Activated CD8-positive, alpha-beta T cell treated with anti-CD3 and anti-CD28 coated beads for 36 hours (primary cell): Measurements from ENCODE around the gene HECTD4. TPM values are rescaled to one million over a fixed set of nuclear protein-coding genes. Genes with fewer than 3 reads are reported as not detected.

Experiments used
- ATAC-seq: fragments of 200-7000 bp; cut with Tn5 transposase; one replicate; pipeline ENCODE4 v1.10.0; 2021; ENCODE audit warnings: mild to moderate bottlenecking, moderate library complexity
- CTCF ChIA-PET: fragments of 350-600 bp; sonication (Branson Sonifier 250); formaldehyde crosslinking; loops from one replicate; lab custom pipeline; 2021; ENCODE audit warnings: antibody characterized with exemption; lab: Charles Lee
- POLR2A ChIA-PET: fragments of 350-600 bp; sonication (Branson Sonifier 250); formaldehyde crosslinking; loops from one replicate; lab custom pipeline; 2021; ENCODE audit warnings: antibody characterized with exemption; lab: Charles Lee
- DNase-seq: peaks from one replicate; pipeline ENCODE4 v3.0.0-alpha.2; 2020
- H3K27ac Mint-ChIP-seq: one replicate; pipeline ENCODE4 v1.8.0; 2021; ENCODE audit warnings: mild to moderate bottlenecking, mixed read lengths
- H3K27me3 Mint-ChIP-seq: one replicate; pipeline ENCODE4 v1.8.0; 2021; ENCODE audit warnings: mixed read lengths
- H3K36me3 Mint-ChIP-seq: one replicate; pipeline ENCODE4 v1.8.0; 2021; ENCODE audit warnings: low read depth, mixed read lengths
- H3K4me1 Mint-ChIP-seq: one replicate; pipeline ENCODE4 v1.8.0; 2021; ENCODE audit warnings: low read depth, mixed read lengths
- H3K4me3 Mint-ChIP-seq: one replicate; pipeline ENCODE4 v1.8.0; 2021; ENCODE audit warnings: mild to moderate bottlenecking, moderate library complexity, mixed read lengths
- H3K9me3 Mint-ChIP-seq: one replicate; pipeline ENCODE4 v1.8.0; 2021; ENCODE audit warnings: mixed read lengths
- intact Hi-C: fragments of 100-400 bp; cut with micrococcal nuclease; formaldehyde crosslinking; loops from one replicate; pipeline ENCODE4 v1.10.0; 2022
- total RNA-seq, 2 experiments: library from RNA; stranded (reverse); gene quantifications; one replicate each; pipeline ENCODE4 v1.2.3, GENCODE V29; 2021
- TF ChIP-seq, protein P1 (sequence below): fragments of 200-600 bp; IDR thresholded peaks from one replicate; pipeline ENCODE4 v1.8.0; 2022; ENCODE audit warnings: antibody characterized with exemption, mild to moderate bottlenecking

Gene HECTD4
- total RNA-seq, 2 experiments from 2014 or later: 18.2 to 22.6 TPM

DNA sequence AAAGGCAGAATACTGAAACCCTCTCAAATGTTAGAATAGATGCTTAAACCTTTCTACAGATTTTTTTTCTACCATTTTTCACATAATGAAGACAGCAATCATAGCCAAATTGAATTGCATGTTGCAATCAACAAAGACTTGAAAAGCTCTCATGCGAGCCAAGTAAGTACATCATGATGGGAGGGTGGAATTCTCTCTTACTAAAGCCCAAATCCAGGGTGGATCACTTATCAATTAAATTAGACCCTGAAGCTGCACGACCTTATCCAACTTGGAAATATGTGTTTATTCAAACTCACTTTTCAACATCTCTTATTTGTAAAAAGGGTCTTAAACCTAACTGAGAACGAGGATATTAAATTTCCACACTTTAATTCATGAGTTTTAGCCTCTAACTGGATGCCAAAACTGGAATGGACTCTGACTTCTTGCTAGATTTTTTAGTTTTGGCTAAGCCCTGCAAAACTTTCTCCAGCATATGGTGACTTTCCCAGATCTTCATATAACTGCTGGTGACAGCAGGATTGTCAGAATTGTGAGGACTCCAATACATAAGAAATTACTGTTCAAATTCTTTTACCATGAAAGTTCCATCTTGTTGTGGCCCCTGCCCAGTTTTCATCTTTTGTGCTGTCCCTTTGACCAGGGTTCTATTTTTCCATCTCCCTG is 53.6 kb downstream of the HECTD4 start:
- no peaks in the 10 kb centered on the region for H3K9me3 Mint-ChIP-seq
- no peak overlapping the region for H3K27ac Mint-ChIP-seq
- POLR2A ChIA-PET: interaction anchor here (1.7 kb wide), 1 partner anchor 58 kb away, joined by 3 read pairs; no protein-coding TSS in a partner anchor
- H3K4me1 Mint-ChIP-seq: peaks cover 6% of the 10 kb centered on the region
- CTCF ChIA-PET: interaction anchor here (1.4 kb wide), 1 partner anchor 58 kb away, joined by 3 read pairs; no protein-coding TSS in a partner anchor
- TF ChIP-seq, protein P1, sequence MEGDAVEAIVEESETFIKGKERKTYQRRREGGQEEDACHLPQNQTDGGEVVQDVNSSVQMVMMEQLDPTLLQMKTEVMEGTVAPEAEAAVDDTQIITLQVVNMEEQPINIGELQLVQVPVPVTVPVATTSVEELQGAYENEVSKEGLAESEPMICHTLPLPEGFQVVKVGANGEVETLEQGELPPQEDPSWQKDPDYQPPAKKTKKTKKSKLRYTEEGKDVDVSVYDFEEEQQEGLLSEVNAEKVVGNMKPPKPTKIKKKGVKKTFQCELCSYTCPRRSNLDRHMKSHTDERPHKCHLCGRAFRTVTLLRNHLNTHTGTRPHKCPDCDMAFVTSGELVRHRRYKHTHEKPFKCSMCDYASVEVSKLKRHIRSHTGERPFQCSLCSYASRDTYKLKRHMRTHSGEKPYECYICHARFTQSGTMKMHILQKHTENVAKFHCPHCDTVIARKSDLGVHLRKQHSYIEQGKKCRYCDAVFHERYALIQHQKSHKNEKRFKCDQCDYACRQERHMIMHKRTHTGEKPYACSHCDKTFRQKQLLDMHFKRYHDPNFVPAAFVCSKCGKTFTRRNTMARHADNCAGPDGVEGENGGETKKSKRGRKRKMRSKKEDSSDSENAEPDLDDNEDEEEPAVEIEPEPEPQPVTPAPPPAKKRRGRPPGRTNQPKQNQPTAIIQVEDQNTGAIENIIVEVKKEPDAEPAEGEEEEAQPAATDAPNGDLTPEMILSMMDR: no peak
- ATAC-seq (no peak), DNase-seq (no peak)
- H3K4me3 Mint-ChIP-seq: no peak overlapping the region
- intact Hi-C loops: no loop called here
- H3K36me3 Mint-ChIP-seq: no peaks in the 10 kb centered on the region
- no peaks in the 10 kb centered on the region for H3K27me3 Mint-ChIP-seq

DNA sequence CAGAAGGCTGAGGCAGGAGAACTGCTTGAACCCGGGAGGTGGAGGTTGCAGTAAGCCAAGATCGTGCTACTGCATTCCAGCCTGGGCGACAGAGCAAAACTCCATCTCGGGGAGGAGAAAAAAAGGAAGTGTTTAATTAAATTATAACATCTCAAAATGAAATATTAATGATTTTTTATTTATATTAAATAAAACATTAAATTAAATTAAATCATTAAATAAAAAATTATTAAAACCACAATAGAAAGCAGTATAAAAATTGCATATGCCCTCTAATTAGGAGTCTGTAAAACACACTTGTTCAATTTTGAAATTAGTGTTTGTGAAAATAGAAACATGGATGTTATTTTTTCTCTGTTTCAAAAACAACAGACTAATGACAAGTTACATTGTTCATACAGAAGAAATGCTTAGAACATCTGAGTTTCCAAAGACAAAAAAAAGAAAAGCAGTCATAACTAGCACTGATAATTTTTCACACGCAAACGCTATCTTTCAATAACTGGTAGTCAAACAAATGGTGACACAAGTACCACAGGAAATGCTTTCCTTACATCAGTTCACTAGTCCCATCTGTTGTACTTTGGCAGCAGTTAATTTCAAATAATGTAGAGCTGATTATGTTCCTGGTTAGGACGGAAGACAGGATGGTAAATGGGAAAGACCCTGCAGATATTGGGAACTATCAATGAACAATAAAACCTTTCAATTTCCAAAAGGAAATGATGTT is 54.9 kb downstream of the HECTD4 start:
- Mint-ChIP-seq H3K27ac (no peak overlapping the region), H3K9me3 (no peaks in the 10 kb centered on the region), H3K4me3 (no peak overlapping the region), H3K36me3 (no peaks in the 10 kb centered on the region), H3K4me1 (peaks cover 15% of the 10 kb centered on the region), H3K27me3 (no peaks in the 10 kb centered on the region)
- ATAC-seq (no peak), DNase-seq (no peak)
- CTCF ChIA-PET: interaction anchor here (1.4 kb wide), 1 partner anchor 60 kb away, joined by 3 read pairs; no protein-coding TSS in a partner anchor
- POLR2A ChIA-PET: no interaction called here
- TF ChIP-seq, protein P1: no peak
- intact Hi-C loops: no loop called here

DNA sequence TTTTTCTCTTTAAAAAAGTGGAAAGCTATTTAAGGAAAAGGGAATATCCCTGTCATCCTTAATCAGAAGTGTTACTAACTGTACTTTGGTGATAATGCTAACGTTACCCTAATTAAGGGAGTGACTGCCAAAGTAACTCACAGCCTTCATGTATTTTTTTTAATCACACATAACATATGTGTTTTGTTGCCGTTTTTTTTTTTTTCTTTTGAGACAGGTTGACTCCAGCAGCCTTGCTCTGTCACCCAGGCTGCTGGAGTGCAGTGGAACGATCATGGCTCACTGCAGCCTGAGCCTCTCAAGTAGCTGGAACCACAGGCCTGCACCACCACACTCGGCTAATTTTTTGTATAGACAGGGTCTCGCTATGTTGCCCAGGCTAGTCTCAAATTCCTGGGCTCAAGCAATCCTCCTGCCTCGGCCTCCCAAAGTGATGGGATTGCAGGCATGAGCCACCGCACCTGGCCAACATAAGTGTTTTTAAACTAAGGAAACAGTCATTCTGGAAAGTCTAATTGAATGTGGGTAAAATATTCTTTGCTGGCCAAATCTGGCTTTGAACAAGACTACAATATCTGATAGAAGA is 56.5 kb downstream of the HECTD4 start:
- DNase-seq: no peak

DNA sequence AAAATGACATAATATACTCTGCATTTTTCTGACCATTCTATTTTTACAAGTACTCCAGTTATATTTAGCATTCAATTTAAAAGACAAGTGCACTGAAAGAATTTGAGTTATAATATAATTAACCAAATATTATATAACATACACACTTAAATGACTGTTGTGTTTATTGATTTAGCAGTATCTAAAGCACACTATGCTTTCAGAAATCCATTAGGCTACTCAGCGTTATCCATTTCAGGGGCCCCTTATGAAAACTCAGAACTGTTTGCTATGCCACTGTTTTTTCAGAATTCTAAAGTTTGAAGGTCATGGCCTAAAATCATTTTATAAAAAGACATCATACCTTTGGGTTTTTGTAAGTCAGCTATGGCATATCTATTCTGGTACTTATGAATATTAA is 57.1 kb downstream of the HECTD4 start:
- intact Hi-C loops: no loop called here
- CTCF ChIA-PET: no interaction called here
- DNase-seq (no peak), ATAC-seq (no peak)
- Mint-ChIP-seq H3K27me3 (no peaks in the 10 kb centered on the region), H3K36me3 (no peaks in the 10 kb centered on the region), H3K9me3 (no peaks in the 10 kb centered on the region), H3K4me1 (peaks cover 17% of the 10 kb centered on the region), H3K4me3 (no peak overlapping the region), H3K27ac (no peak overlapping the region)
- TF ChIP-seq, protein P1: no peak
- POLR2A ChIA-PET: interaction anchor here (0.6 kb wide), 1 partner anchor 74 kb away, joined by 3 read pairs; no protein-coding TSS in a partner anchor

More for the DNA sequence above, 56.5 kb downstream of the HECTD4 start:
- H3K27ac Mint-ChIP-seq: no peak overlapping the region
- ChIA-PET POLR2A (no interaction called here), CTCF (no interaction called here)
- H3K4me1 Mint-ChIP-seq: peaks cover 17% of the 10 kb centered on the region
- H3K27me3 Mint-ChIP-seq: no peaks in the 10 kb centered on the region
- no peak for ATAC-seq
- H3K4me3 Mint-ChIP-seq: no peak overlapping the region
- intact Hi-C loops: no loop called here
- TF ChIP-seq, protein P1: no peak
- no peaks in the 10 kb centered on the region for H3K9me3 Mint-ChIP-seq
- no peaks in the 10 kb centered on the region for H3K36me3 Mint-ChIP-seq
